Measurements from ENCODE around the gene CAMSAP2. TPM values are rescaled to one million over a fixed set of nuclear protein-coding genes. Genes with fewer than 3 reads are reported as not detected.
A peak's percentile ranks its signal among the peaks of the same experiment; 100 is the strongest.

CAMSAP2 gene
- total RNA-seq, 2 experiments from 2014 or later, result 3.0 to 4.1 TPM

- Mint-ChIP-seq H3K4me3 (no peak overlapping the region), H3K36me3 (no peaks in the 10 kb centered on the region), H3K27me3 (no peaks in the 10 kb centered on the region), H3K4me1 (ENCODE audit: low read depth) (no peaks in the 10 kb centered on the region), H3K27ac (no peak overlapping the region), H3K9me3 (no peaks in the 10 kb centered on the region)
- CTCF ChIA-PET, result interaction anchor here (0.8 to 2.7 kb wide), 2 partner anchors 214 to 278 kb away, joined by 4 to 24 read pairs; no protein-coding TSS in a partner anchor
- DNase-seq, result no peak
- POLR2A ChIA-PET, result no interaction called here
- intact Hi-C loops (cut with micrococcal nuclease), result no loop called here
These were observed 97.5 kb downstream of the CAMSAP2 start for GRCh38 chr1:200836213-200836612.

- DNase-seq, result no peak
- ChIA-PET POLR2A (no interaction called here), CTCF (interaction anchor here (1.1 to 2.7 kb wide), 4 partner anchors 14 to 216 kb away, joined by 3 to 24 read pairs (median 4); no protein-coding TSS in a partner anchor)
- H3K4me1 Mint-ChIP-seq (ENCODE audit: low read depth), result no peaks in the 10 kb centered on the region
- H3K4me3 Mint-ChIP-seq, result no peak overlapping the region
- no peaks in the 10 kb centered on the region for H3K27me3 Mint-ChIP-seq
- H3K36me3 Mint-ChIP-seq, result peaks cover 2% of the 10 kb centered on the region
- intact Hi-C loops (cut with micrococcal nuclease), result no loop called here
- H3K27ac Mint-ChIP-seq, result no peak overlapping the region
- no peaks in the 10 kb centered on the region for H3K9me3 Mint-ChIP-seq
These were observed 99.4 kb downstream of the CAMSAP2 start for GRCh38 chr1:200837931-200838571.

- no peak for DNase-seq
- Mint-ChIP-seq H3K4me1 (ENCODE audit: low read depth) (no peaks in the 10 kb centered on the region), H3K4me3 (no peak overlapping the region), H3K27me3 (no peaks in the 10 kb centered on the region), H3K36me3 (peaks cover 2% of the 10 kb centered on the region), H3K27ac (no peak overlapping the region), H3K9me3 (no peaks in the 10 kb centered on the region)
- intact Hi-C loops (cut with micrococcal nuclease), result no loop called here
- POLR2A ChIA-PET, result no interaction called here
- CTCF ChIA-PET, result interaction anchor here (1.0 to 2.7 kb wide), 4 partner anchors 13 to 280 kb away, joined by 3 to 24 read pairs (median 6); no protein-coding TSS in a partner anchor
These were observed 100.2 kb downstream of the CAMSAP2 start for GRCh38 chr1:200838676-200839445.

GRCh38 chr1:200845360-200845759 is 106.7 kb downstream of the CAMSAP2 start:
- Mint-ChIP-seq H3K36me3 (peaks cover 14% of the 10 kb centered on the region), H3K9me3 (no peaks in the 10 kb centered on the region), H3K27ac (no peak overlapping the region), H3K4me1 (ENCODE audit: low read depth) (no peaks in the 10 kb centered on the region), H3K27me3 (no peaks in the 10 kb centered on the region), H3K4me3 (no peak overlapping the region)
- DNase-seq, result no peak
- ChIA-PET CTCF (no interaction called here), POLR2A (no interaction called here)
- intact Hi-C loops (cut with micrococcal nuclease), result no loop called here

- intact Hi-C loops (cut with micrococcal nuclease), result no loop called here
- peaks cover 14% of the 10 kb centered on the region for H3K36me3 Mint-ChIP-seq
- H3K27ac Mint-ChIP-seq, result no peak overlapping the region
- H3K4me3 Mint-ChIP-seq, result no peak overlapping the region
- H3K9me3 Mint-ChIP-seq, result no peaks in the 10 kb centered on the region
- no peaks in the 10 kb centered on the region for H3K4me1 Mint-ChIP-seq (ENCODE audit: low read depth)
- DNase-seq, result no peak
- H3K27me3 Mint-ChIP-seq, result no peaks in the 10 kb centered on the region
- CTCF ChIA-PET, result no interaction called here
- POLR2A ChIA-PET, result no interaction called here
These were observed 107.7 kb downstream of the CAMSAP2 start for GRCh38 chr1:200846398-200846797.

- no peak overlapping the region for H3K4me3 Mint-ChIP-seq
- DNase-seq, result no peak
- H3K36me3 Mint-ChIP-seq, result peaks cover 16% of the 10 kb centered on the region
- no peak overlapping the region for H3K27ac Mint-ChIP-seq
- ChIA-PET POLR2A (no interaction called here), CTCF (no interaction called here)
- H3K9me3 Mint-ChIP-seq, result no peaks in the 10 kb centered on the region
- intact Hi-C loops (cut with micrococcal nuclease), result loop anchor here (2.0 kb wide), 1 partner anchor 21 kb away; no protein-coding TSS in a partner anchor
- no peaks in the 10 kb centered on the region for H3K27me3 Mint-ChIP-seq
- H3K4me1 Mint-ChIP-seq (ENCODE audit: low read depth), result peaks cover 5% of the 10 kb centered on the region
These were observed 110.7 kb downstream of the CAMSAP2 start for GRCh38 chr1:200849430-200849829.

GRCh38 chr1:200850554-200850953 is 111.9 kb downstream of the CAMSAP2 start:
- CTCF ChIA-PET, result interaction anchor here (1.2 to 1.7 kb wide), 2 partner anchors 9 to 121 kb away, joined by 3 to 4 read pairs; no protein-coding TSS in a partner anchor
- intact Hi-C loops (cut with micrococcal nuclease), result no loop called here
- no peak for DNase-seq
- Mint-ChIP-seq H3K27ac (no peak overlapping the region), H3K27me3 (no peaks in the 10 kb centered on the region), H3K4me1 (ENCODE audit: low read depth) (peaks cover 5% of the 10 kb centered on the region), H3K4me3 (no peak overlapping the region), H3K36me3 (peaks cover 16% of the 10 kb centered on the region), H3K9me3 (no peaks in the 10 kb centered on the region)
- POLR2A ChIA-PET, result no interaction called here

- no peak for DNase-seq
- POLR2A ChIA-PET, result interaction anchor here (0.7 kb wide), 1 partner anchor 10 kb away, joined by 3 read pairs; no protein-coding TSS in a partner anchor
- H3K36me3 Mint-ChIP-seq, result peaks cover 9% of the 10 kb centered on the region
- intact Hi-C loops (cut with micrococcal nuclease), result no loop called here
- H3K27me3 Mint-ChIP-seq, result no peaks in the 10 kb centered on the region
- peaks cover 9% of the 10 kb centered on the region for H3K4me1 Mint-ChIP-seq (ENCODE audit: low read depth)
- H3K9me3 Mint-ChIP-seq, result no peaks in the 10 kb centered on the region
- no peak overlapping the region for H3K4me3 Mint-ChIP-seq
- CTCF ChIA-PET, result interaction anchor here (0.6 to 1.4 kb wide), 4 partner anchors 70 to 235 kb away, joined by 3 to 5 read pairs (median 4); no protein-coding TSS in a partner anchor
- H3K27ac Mint-ChIP-seq, result no peak overlapping the region
These were observed 118.1 kb downstream of the CAMSAP2 start for GRCh38 chr1:200856716-200857357.

GRCh38 chr1:200857804-200858203 is 119.1 kb downstream of the CAMSAP2 start:
- no peaks in the 10 kb centered on the region for H3K9me3 Mint-ChIP-seq
- peaks cover 9% of the 10 kb centered on the region for H3K36me3 Mint-ChIP-seq
- CTCF ChIA-PET, result interaction anchor here (1.4 to 1.6 kb wide), 2 partner anchors 114 to 121 kb away, joined by 3 to 4 read pairs; no protein-coding TSS in a partner anchor
- H3K4me1 Mint-ChIP-seq (ENCODE audit: low read depth), result peaks cover 13% of the 10 kb centered on the region
- H3K4me3 Mint-ChIP-seq, result no peak overlapping the region
- intact Hi-C loops (cut with micrococcal nuclease), result no loop called here
- no peak overlapping the region for H3K27ac Mint-ChIP-seq
- POLR2A ChIA-PET, result no interaction called here
- no peaks in the 10 kb centered on the region for H3K27me3 Mint-ChIP-seq
- DNase-seq, result no peak

GRCh38 chr1:200861937-200862647 is 123.4 kb downstream of the CAMSAP2 start:
- ChIA-PET CTCF (interaction anchor here (1.0 to 1.6 kb wide), 3 partner anchors 16 to 110 kb away, joined by 3 to 7 read pairs (median 5); no protein-coding TSS in a partner anchor), POLR2A (interaction anchor here (0.6 kb wide), 1 partner anchor 28 kb away, joined by 8 read pairs; no protein-coding TSS in a partner anchor)
- Mint-ChIP-seq H3K27me3 (peaks cover 10% of the 10 kb centered on the region), H3K4me1 (ENCODE audit: low read depth) (peaks cover 41% of the 10 kb centered on the region), H3K9me3 (no peaks in the 10 kb centered on the region), H3K27ac (peak overlapping the region; percentile 1), H3K4me3 (no peak overlapping the region), H3K36me3 (peaks cover 4% of the 10 kb centered on the region)
- intact Hi-C loops (cut with micrococcal nuclease), result loop anchor here (1.0 kb wide), 1 partner anchor 27 kb away; no protein-coding TSS in a partner anchor
- no peak for DNase-seq

GRCh38 chr1:200862713-200863415 is 124.2 kb downstream of the CAMSAP2 start:
- H3K36me3 Mint-ChIP-seq, result peaks cover 4% of the 10 kb centered on the region
- DNase-seq, result peak; percentile 45
- intact Hi-C loops (cut with micrococcal nuclease), result loop anchor here (1.0 kb wide), 1 partner anchor 26 kb away; no protein-coding TSS in a partner anchor
- no peaks in the 10 kb centered on the region for H3K9me3 Mint-ChIP-seq
- H3K4me1 Mint-ChIP-seq (ENCODE audit: low read depth), result peaks cover 47% of the 10 kb centered on the region
- no peak overlapping the region for H3K4me3 Mint-ChIP-seq
- CTCF ChIA-PET, result interaction anchor here (0.7 to 1.6 kb wide), 4 partner anchors 16 to 603 kb away, joined by 3 to 7 read pairs (median 4); no protein-coding TSS in a partner anchor
- H3K27ac Mint-ChIP-seq, result no peak overlapping the region
- peaks cover 16% of the 10 kb centered on the region for H3K27me3 Mint-ChIP-seq
- POLR2A ChIA-PET, result interaction anchor here (0.6 to 1.1 kb wide), 2 partner anchors 27 kb away, joined by 7 to 8 read pairs; no protein-coding TSS in a partner anchor
